GM23248 (cell line): ENCODE results near the gene UIMC1. TPM values are rescaled to one million over a fixed set of nuclear protein-coding genes. Genes with fewer than 3 reads are reported as not detected.

Experiments
- DNase-seq: peaks from one replicate; pipeline ENCODE4 v3.0.0-alpha.2; 2015
- H2AFZ ChIP-seq: fragments of 200-600 bp; sonication (generic); 2 replicates; pipeline ENCODE4 v1.6.1; 2016; ENCODE audit warnings: antibody characterized with exemption
- H3F3A ChIP-seq: fragments of 200-600 bp; sonication (generic); 2 replicates; pipeline ENCODE4 v1.6.1; 2016; ENCODE audit warnings: mild to moderate bottlenecking, antibody characterized with exemption, mixed run types; ENCODE audit not compliant: insufficient read depth
- H3K27ac ChIP-seq: fragments of 200-600 bp; sonication (generic); 2 replicates; pipeline ENCODE4 v1.5.1; 2016; ENCODE audit warnings: mild to moderate bottlenecking
- H3K27me3 ChIP-seq: fragments of 200-600 bp; sonication (generic); replicated peaks from 2 replicates; pipeline ENCODE4 v1.6.1; 2016; ENCODE audit warnings: mild to moderate bottlenecking; ENCODE audit not compliant: insufficient read depth
- H3K36me3 ChIP-seq: fragments of 200-600 bp; sonication (generic); 2 replicates; pipeline ENCODE4 v1.6.1; 2016; ENCODE audit warnings: low read depth, mild to moderate bottlenecking
- H3K4me1 ChIP-seq: fragments of 200-600 bp; sonication (generic); 2 replicates; pipeline ENCODE4 v1.6.1; 2016; ENCODE audit warnings: mild to moderate bottlenecking; ENCODE audit not compliant: insufficient read depth
- H3K4me2 ChIP-seq: fragments of 200-600 bp; sonication (generic); one replicate; pipeline ENCODE4 v1.6.1; 2016; ENCODE audit warnings: mild to moderate bottlenecking; ENCODE audit not compliant: unreplicated experiment
- H3K4me3 ChIP-seq: fragments of 200-600 bp; sonication (generic); 2 replicates; pipeline ENCODE4 v1.5.1; 2016; ENCODE audit warnings: mild to moderate bottlenecking
- H3K79me2 ChIP-seq: fragments of 200-600 bp; sonication (generic); 2 replicates; pipeline ENCODE4 v1.6.1; 2016; ENCODE audit warnings: mild to moderate bottlenecking; ENCODE audit not compliant: insufficient read depth
- H3K9ac ChIP-seq: fragments of 200-600 bp; sonication (generic); 2 replicates; pipeline ENCODE4 v1.6.1; 2016; ENCODE audit warnings: mild to moderate bottlenecking
- H3K9me2 ChIP-seq: fragments of 200-600 bp; sonication (generic); 2 replicates; pipeline ENCODE4 v1.6.1; 2016; ENCODE audit warnings: mixed run types, mild to moderate bottlenecking, moderate library complexity; ENCODE audit not compliant: insufficient read depth
- H3K9me3 ChIP-seq: fragments of 200-600 bp; sonication (generic); one replicate; pipeline ENCODE4 v1.6.1; 2017; ENCODE audit warnings: low read depth
- H4K20me1 ChIP-seq: fragments of 200-600 bp; sonication (generic); 2 replicates; pipeline ENCODE4 v1.6.0; 2016; ENCODE audit not compliant: insufficient read depth
- EZH2 ChIP-seq: fragments of 200-600 bp; sonication (generic); IDR thresholded peaks from 2 replicates; pipeline ENCODE4 v1.6.1; 2018; ENCODE audit warnings: antibody characterized with exemption, mild to moderate bottlenecking; ENCODE audit not compliant: insufficient read depth, poor library complexity, severe bottlenecking
- EZH2phosphoT487 ChIP-seq: fragments of 200-600 bp; sonication (generic); IDR thresholded peaks from 2 replicates; pipeline ENCODE4 v1.6.1; 2018; ENCODE audit warnings: antibody characterized with exemption, moderate library complexity, mild to moderate bottlenecking, low read depth; ENCODE audit not compliant: insufficient read depth
- WGBS, 2 experiments: methylation state at CpG; one replicate each; pipeline ENCODE4 v1.1.6; 2015 to 2017; ENCODE audit warnings: low lambda C conversion rate in 2 of 2, low coverage in 1 of 2; ENCODE audit errors: missing lambda C conversion rate in 2 of 2; 5-methylcytosine and 5-hydroxymethylcytosine counted together
- in situ Hi-C: fragments of 300-500 bp; cut with MboI; formaldehyde crosslinking; loops from 2 replicates; pipeline ENCODE4 v1.15.0; 2020
- polyA plus RNA-seq: library from polyadenylated mRNA; unstranded; fragments of >200 nt; fragmentation: Nextera tagmentation; extraction: Ambion mirVana; gene quantifications from 2 replicates; pipeline ENCODE4 v1.2.1, GENCODE V29; 2016
- total RNA-seq: library from RNA; depleted of rRNA; stranded (reverse); fragments of >200 nt; shearing (Covaris generic); gene quantifications from 2 replicates; pipeline ENCODE4 v1.2.3, GENCODE V29; 2014

Gene UIMC1
- total and polyA plus RNA-seq, 2 experiments from 2014 or later, result 18.4 to 27.6 TPM

DNA sequence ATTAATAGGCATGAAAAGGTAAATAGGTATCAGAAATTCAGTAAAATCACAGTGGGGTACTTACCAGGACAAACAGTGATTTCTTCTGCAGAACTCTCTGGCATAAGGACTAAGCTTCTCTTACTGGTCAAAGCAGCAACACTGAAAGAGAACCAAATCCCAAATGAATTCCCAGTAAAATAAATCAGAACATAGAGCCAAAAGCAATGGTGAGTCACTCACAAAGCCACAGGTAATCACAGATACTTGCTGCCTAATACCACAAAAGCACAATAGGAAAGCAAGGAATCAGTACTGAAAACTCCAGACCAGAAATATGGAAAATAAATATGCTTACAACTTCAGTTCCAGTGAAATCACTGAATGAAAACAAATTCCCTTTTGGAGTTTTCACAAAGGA lies 50.7 kb downstream of the UIMC1 start:
- peaks cover 24% of the 10 kb centered on the region for H3K36me3 ChIP-seq
- H3K4me2 ChIP-seq, result no peak overlapping the region
- peak; percentile 31 for DNase-seq
- peak overlapping the region; percentile 28; the same call in 1 of the 2 replicates for H3K9ac ChIP-seq
- no peak overlapping the region for H3K4me3 ChIP-seq
- no peak overlapping the region for H2AFZ ChIP-seq
- H3K79me2 ChIP-seq, result peaks cover 24% of the 10 kb centered on the region
- H3K9me3 ChIP-seq, result no peaks in the 10 kb centered on the region
- H3K27ac ChIP-seq, result no peak overlapping the region
- H3K4me1 ChIP-seq, result no peaks in the 10 kb centered on the region
- H3F3A ChIP-seq, result peaks cover 4% of the 10 kb centered on the region; the same call in 1 of the 2 replicates
- H4K20me1 ChIP-seq, result no peaks in the 10 kb centered on the region
- no peak for TF ChIP-seq EZH2phosphoT487
- no peak for TF ChIP-seq EZH2
- H3K9me2 ChIP-seq, result no peaks in the 10 kb centered on the region
- in situ Hi-C loops, result loop anchor here (10.0 kb wide), 1 partner anchor 291 kb away; no protein-coding TSS in a partner anchor
- H3K27me3 ChIP-seq, result no peaks in the 10 kb centered on the region

DNA sequence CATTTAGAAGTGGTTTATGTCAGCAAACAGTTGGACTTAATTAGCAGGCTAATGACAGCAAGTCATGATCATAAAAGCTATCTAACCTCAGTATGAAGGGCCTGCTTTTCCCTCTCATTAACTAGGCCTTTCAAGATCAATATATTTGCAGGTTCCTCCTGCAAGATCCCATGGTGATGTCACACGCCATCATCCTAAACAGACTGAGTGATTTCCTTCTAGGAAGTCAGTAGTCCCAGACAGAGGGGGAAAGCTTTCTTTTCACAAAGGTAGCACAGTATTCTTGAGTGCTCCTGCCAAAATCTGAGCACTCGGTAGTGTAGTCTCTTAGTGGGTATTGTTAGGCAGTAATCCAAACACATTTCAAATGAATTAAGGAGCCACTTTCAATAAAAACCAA lies 52.5 kb downstream of the UIMC1 start:
- WGBS, 2 experiments, result 60 to 66% methylated on average over 2 of the region's 2 CpGs
- no peak overlapping the region for H3K27ac ChIP-seq
- H3K4me1 ChIP-seq, result no peaks in the 10 kb centered on the region
- no peak overlapping the region for H2AFZ ChIP-seq
- no peaks in the 10 kb centered on the region for H3K9me2 ChIP-seq
- peaks cover 24% of the 10 kb centered on the region for H3K79me2 ChIP-seq
- TF ChIP-seq EZH2phosphoT487 (no peak), EZH2 (no peak)
- in situ Hi-C loops, result loop anchor here (10.0 kb wide), 1 partner anchor 289 kb away; no protein-coding TSS in a partner anchor
- no peak for DNase-seq
- peaks cover 38% of the 10 kb centered on the region for H3K36me3 ChIP-seq
- peaks cover 4% of the 10 kb centered on the region; the same call in 1 of the 2 replicates for H3F3A ChIP-seq
- no peak overlapping the region for H3K4me3 ChIP-seq
- no peaks in the 10 kb centered on the region for H4K20me1 ChIP-seq
- H3K9me3 ChIP-seq, result no peaks in the 10 kb centered on the region
- H3K4me2 ChIP-seq, result no peak overlapping the region
- no peaks in the 10 kb centered on the region for H3K27me3 ChIP-seq
- H3K9ac ChIP-seq, result no peak overlapping the region

DNA sequence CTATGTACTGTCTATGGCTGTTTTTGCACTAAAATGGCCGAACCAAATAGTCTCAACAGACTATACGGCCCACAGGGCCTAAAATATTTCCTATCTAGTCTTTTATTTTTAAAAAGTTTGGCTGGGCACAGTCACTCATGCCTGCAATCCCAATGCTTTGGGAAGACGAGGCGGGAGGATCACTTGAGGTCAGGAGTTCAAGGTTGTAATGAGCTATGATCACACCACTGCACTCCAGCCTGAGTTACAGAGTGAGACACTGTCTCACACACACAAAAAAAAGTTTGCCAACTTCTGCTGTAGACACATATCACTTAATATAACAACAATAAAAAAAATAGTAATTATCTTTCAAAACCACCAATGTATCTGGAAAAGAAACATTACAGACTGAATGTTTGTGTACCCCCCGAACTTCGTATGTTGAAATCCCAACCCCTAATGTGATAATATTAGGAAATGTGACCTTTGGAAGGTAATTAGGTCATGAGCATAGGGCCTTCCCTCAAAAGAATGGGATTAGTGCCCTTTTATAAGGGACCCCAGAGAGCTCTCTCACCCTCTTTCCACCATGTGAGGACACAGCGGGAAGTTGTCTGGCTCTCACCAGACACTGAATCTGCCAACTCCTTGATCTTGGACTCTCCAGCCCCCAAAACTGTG lies 53.9 kb downstream of the UIMC1 start:
- Histone ChIP-seq H3K27ac (no peak overlapping the region), H3K4me1 (0 out of 2 replicates have a peak, but pooled peaks cover 5% of the 10 kb centered on the region), H3F3A (peaks cover 4% of the 10 kb centered on the region; the same call in 1 of the 2 replicates), H3K4me2 (no peak overlapping the region), H3K9me2 (no peaks in the 10 kb centered on the region), H3K79me2 (peaks cover 15% of the 10 kb centered on the region), H3K36me3 (peaks cover 28% of the 10 kb centered on the region), H2AFZ (no peak overlapping the region), H3K27me3 (no peaks in the 10 kb centered on the region), H4K20me1 (no peaks in the 10 kb centered on the region), H3K4me3 (no peak overlapping the region), H3K9ac (no peak overlapping the region), H3K9me3 (no peaks in the 10 kb centered on the region)
- no peak for TF ChIP-seq EZH2
- TF ChIP-seq EZH2phosphoT487, result no peak
- in situ Hi-C loops, result loop anchor here (10.0 kb wide), 1 partner anchor 288 kb away; no protein-coding TSS in a partner anchor
- DNase-seq, result no peak
- WGBS, 2 experiments, result 97 to 98% methylated on average over 7 of the region's 7 CpGs

GRCh38 chr5:176948458-176948857 lies 58.1 kb downstream of the UIMC1 start:
- TF ChIP-seq EZH2 (no peak), EZH2phosphoT487 (no peak)
- Histone ChIP-seq H3K4me1 (0 out of 2 replicates have a peak, but pooled peaks cover 5% of the 10 kb centered on the region), H3K4me2 (no peak overlapping the region), H3K36me3 (peaks cover 50% of the 10 kb centered on the region), H3K27ac (no peak overlapping the region), H4K20me1 (no peaks in the 10 kb centered on the region), H3K4me3 (no peak overlapping the region), H3K79me2 (no peaks in the 10 kb centered on the region), H3K9me2 (no peaks in the 10 kb centered on the region), H3F3A (0 out of 2 replicates have a peak, but pooled peaks cover 3% of the 10 kb centered on the region), H2AFZ (no peak overlapping the region), H3K9me3 (no peaks in the 10 kb centered on the region), H3K9ac (no peak overlapping the region), H3K27me3 (no peaks in the 10 kb centered on the region)
- in situ Hi-C loops, result no loop called here
- 59 to 69% methylated on average over 1 of the region's 1 CpG for WGBS, 2 experiments
- DNase-seq, result peak; percentile 20
